Mesothelial cell of epicardium (in vitro differentiated cells): ENCODE measurements around the gene GRIA1. TPM values are rescaled to one million over a fixed set of nuclear protein-coding genes. Genes with fewer than 3 reads are reported as not detected.

Source experiments
- DNase-seq, 2 experiments: peaks; one replicate each; pipeline ENCODE4 v3.0.0; 2021; ENCODE audit warnings: low spot score in 2 of 2; ENCODE audit not compliant: unreplicated experiment in 2 of 2
- H3K27ac Mint-ChIP-seq: 2 replicates; pipeline ENCODE4 v1.8.0; 2021; ENCODE audit warnings: mixed read lengths
- H3K27me3 Mint-ChIP-seq: 2 replicates; pipeline ENCODE4 v1.8.0; 2021; ENCODE audit warnings: low read depth, mixed read lengths
- H3K36me3 Mint-ChIP-seq: 2 replicates; pipeline ENCODE4 v1.8.0; 2021; ENCODE audit warnings: mixed read lengths
- H3K4me1 Mint-ChIP-seq: 2 replicates; pipeline ENCODE4 v1.8.0; 2021; ENCODE audit warnings: mixed read lengths
- H3K4me3 Mint-ChIP-seq: 2 replicates; pipeline ENCODE4 v1.8.0; 2021; ENCODE audit warnings: mild to moderate bottlenecking, moderate library complexity, mixed read lengths
- H3K9me3 Mint-ChIP-seq: 2 replicates; pipeline ENCODE4 v1.8.0; 2021; ENCODE audit warnings: mixed read lengths
- CTCF ChIP-seq: fragments of 200-600 bp; sonication (generic); IDR thresholded peaks from one replicate; pipeline ENCODE4 v1.5.0; 2021; ENCODE audit warnings: antibody characterized with exemption; ENCODE audit not compliant: unreplicated experiment
- total RNA-seq: library from RNA; stranded (reverse); gene quantifications from 3 replicates; pipeline ENCODE4 v1.2.1, GENCODE V29; 2021

GRIA1 gene
- total RNA-seq, 1 donor from 2014 or later, result 1.3 TPM

GRCh38 chr5:153748823-153749222 lies 258.4 kb downstream of the GRIA1 start:
- Mint-ChIP-seq H3K4me3 (no peak overlapping the region), H3K36me3 (no peaks in the 10 kb centered on the region), H3K9me3 (no peaks in the 10 kb centered on the region), H3K27me3 (peaks cover 2% of the 10 kb centered on the region), H3K27ac (no peak overlapping the region), H3K4me1 (peaks cover 11% of the 10 kb centered on the region)
- TF ChIP-seq CTCF, result no peak
- DNase-seq, result no peak

GRCh38 chr5:153749960-153750359 lies 259.5 kb downstream of the GRIA1 start:
- Mint-ChIP-seq H3K4me1 (peaks cover 9% of the 10 kb centered on the region), H3K36me3 (no peaks in the 10 kb centered on the region), H3K27ac (no peak overlapping the region)

GRCh38 chr5:153751251-153751650 lies 260.8 kb downstream of the GRIA1 start:
- no peaks in the 10 kb centered on the region for H3K9me3 Mint-ChIP-seq
- no peak overlapping the region for H3K4me3 Mint-ChIP-seq
- H3K27me3 Mint-ChIP-seq, result peaks cover 2% of the 10 kb centered on the region
- no peak for DNase-seq
- TF ChIP-seq CTCF, result no peak
- H3K27ac Mint-ChIP-seq, result no peak overlapping the region
- H3K4me1 Mint-ChIP-seq, result peaks cover 4% of the 10 kb centered on the region
- H3K36me3 Mint-ChIP-seq, result no peaks in the 10 kb centered on the region

More at GRCh38 chr5:153749960-153750359, 259.5 kb downstream of the GRIA1 start:
- no peaks in the 10 kb centered on the region for H3K9me3 Mint-ChIP-seq
- DNase-seq, result no peak
- H3K4me3 Mint-ChIP-seq, result no peak overlapping the region
- H3K27me3 Mint-ChIP-seq, result peaks cover 2% of the 10 kb centered on the region
- TF ChIP-seq CTCF, result no peak

GRCh38 chr5:153752890-153753289 lies 262.4 kb downstream of the GRIA1 start:
- Mint-ChIP-seq H3K4me3 (no peak overlapping the region), H3K4me1 (peaks cover 4% of the 10 kb centered on the region), H3K36me3 (no peaks in the 10 kb centered on the region), H3K9me3 (peaks cover 12% of the 10 kb centered on the region), H3K27ac (no peak overlapping the region), H3K27me3 (peaks cover 6% of the 10 kb centered on the region)
- DNase-seq, result no peak
- TF ChIP-seq CTCF, result no peak

GRCh38 chr5:153753645-153754432 lies 263.4 kb downstream of the GRIA1 start:
- Mint-ChIP-seq H3K36me3 (no peaks in the 10 kb centered on the region), H3K9me3 (peaks cover 12% of the 10 kb centered on the region), H3K4me1 (peaks cover 4% of the 10 kb centered on the region), H3K27me3 (peaks cover 5% of the 10 kb centered on the region), H3K27ac (no peak overlapping the region), H3K4me3 (no peak overlapping the region)
- DNase-seq, result no peak
- no peak for TF ChIP-seq CTCF
